SK-N-SH treated with all-trans-retinoic acid at 6 μM for 48 hours (cell line): Measurements from ENCODE around the gene SARDH.

ENCODE experiments used
- BACH2 ChIP-seq: fragments of 250-450 bp; sonication (Bioruptor Pico); IDR thresholded peaks from 2 replicates; pipeline ENCODE4 v1.9.0; 2021; ENCODE audit warnings: mild to moderate bottlenecking, borderline replicate concordance
- TCF4 ChIP-seq: fragments of 250-450 bp; sonication (Bioruptor Pico); IDR thresholded peaks from 2 replicates; pipeline ENCODE4 v1.8.0; 2021; ENCODE audit warnings: mild to moderate bottlenecking, moderate library complexity, borderline replicate concordance

DNA sequence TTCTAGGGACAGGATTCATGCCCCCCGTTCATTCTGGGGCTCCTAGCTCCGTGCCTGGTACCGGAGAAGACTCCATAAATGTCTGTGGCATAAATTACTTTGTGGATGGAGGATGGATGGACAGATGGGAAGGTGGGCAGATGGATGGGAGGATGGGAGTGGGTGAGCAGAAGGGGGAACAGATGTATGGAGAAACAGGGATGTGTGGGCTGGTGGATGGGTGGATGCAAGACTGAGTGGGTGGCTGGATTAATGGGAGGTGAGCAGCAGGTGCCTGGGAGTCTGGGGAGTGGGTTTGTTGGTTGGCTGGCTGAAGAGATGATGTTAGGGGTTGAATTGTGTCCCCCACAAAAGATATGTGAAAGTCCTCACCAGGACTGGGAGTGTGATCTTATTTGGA, 43.5 kb downstream of the SARDH start:
- no peak for TF ChIP-seq BACH2 (CRISPR knock-in tag)
- TF ChIP-seq TCF4 (CRISPR knock-in tag): no peak
